GM18873 (cell line): ENCODE measurements around the gene CLSTN1.
"Not testable (repeated sequence)": the region's sequence is repeated elsewhere in the genome, so short reads cannot be mapped to it uniquely, and the experiment has no call there.

Source experiments
- ATAC-seq: cut with Tn5 transposase; IDR thresholded peaks from one replicate; pipeline ENCODE4 v1.9.1; 2021; ENCODE audit warnings: mild to moderate bottlenecking, moderate library complexity, moderate number of reproducible peaks; ENCODE audit not compliant: unreplicated experiment, low FRiP score

Gene CLSTN1

GRCh38 chr1:9719978-9720722 is 103.6 kb downstream of the CLSTN1 start:
- no peak for ATAC-seq

- ATAC-seq, result no peak
Measured at GRCh38 chr1:9718006-9718680, 105.6 kb downstream of the CLSTN1 start.

- ATAC-seq, result no peak
Measured at GRCh38 chr1:9717193-9718005, 106.4 kb downstream of the CLSTN1 start.

- ATAC-seq, result no peak
Measured at GRCh38 chr1:9716404-9717192, 107.2 kb downstream of the CLSTN1 start.

GRCh38 chr1:9715536-9716226 is 108.1 kb downstream of the CLSTN1 start:
- no peak for ATAC-seq

- ATAC-seq, result no peak
Measured at GRCh38 chr1:9714257-9714718, 109.5 kb downstream of the CLSTN1 start.

- ATAC-seq, result not testable (repeated sequence)
Measured at GRCh38 chr1:9712767-9713166, 111.0 kb downstream of the CLSTN1 start.

GRCh38 chr1:9711466-9712020 is 112.2 kb downstream of the CLSTN1 start:
- ATAC-seq, result no peak

GRCh38 chr1:9710037-9710436 is 113.7 kb downstream of the CLSTN1 start:
- ATAC-seq, result no peak

- ATAC-seq, result no peak
Measured at GRCh38 chr1:9706178-9706577, 117.6 kb downstream of the CLSTN1 start.

GRCh38 chr1:9705337-9706093 is 118.2 kb downstream of the CLSTN1 start:
- no peak for ATAC-seq

- no peak for ATAC-seq
Measured at GRCh38 chr1:9703681-9704080, 120.1 kb downstream of the CLSTN1 start.

- ATAC-seq, result no peak
Measured at GRCh38 chr1:9703165-9703509, 120.6 kb downstream of the CLSTN1 start.

- no peak for ATAC-seq
Measured at GRCh38 chr1:9701665-9702064, 122.1 kb downstream of the CLSTN1 start.

- ATAC-seq, result no peak
Measured at GRCh38 chr1:9700340-9700739, 123.4 kb downstream of the CLSTN1 start.

- ATAC-seq, result no peak
Measured at GRCh38 chr1:9699361-9699760, 124.4 kb downstream of the CLSTN1 start.

GRCh38 chr1:9696793-9697192 is 127.0 kb downstream of the CLSTN1 start:
- no peak for ATAC-seq

GRCh38 chr1:9691691-9692090 is 132.1 kb downstream of the CLSTN1 start:
- no peak for ATAC-seq

GRCh38 chr1:9691108-9691445 is 132.7 kb downstream of the CLSTN1 start:
- no peak for ATAC-seq
